Uterus (tissue), 2 donors: Measurements from ENCODE around the gene MCL1.

Source experiments
- CTCF ChIP-seq, 4 experiments: fragments of 200-600 bp in 2 of 4; fragments of 450-650 bp in 2 of 4; sonication (generic) in 2 of 4; IDR thresholded peaks; one replicate each; pipeline ENCODE4 v1.5.1; 2016 to 2019; ENCODE audit warnings: antibody characterized with exemption in 4 of 4, mild to moderate bottlenecking in 2 of 4, moderate library complexity in 1 of 4
- POLR2A ChIP-seq, 2 donors: fragments of 450-650 bp; IDR thresholded peaks; one replicate each; pipeline ENCODE4 v1.6.1; 2016; ENCODE audit warnings: antibody characterized with exemption in 2 of 2, mild to moderate bottlenecking in 1 of 2, moderate library complexity in 1 of 2

- TF ChIP-seq CTCF (IDR thresholded peaks at IDR 0.05) (no peak), POLR2A (IDR thresholded peaks at IDR 0.05) (no peak)
These were observed 21.1 kb downstream of the MCL1 start for GRCh38 chr1:150558303-150558704.
